WTC11 (cell line): ENCODE data around the gene SDR42E2. TPM values are rescaled to one million over a fixed set of nuclear protein-coding genes. Genes with fewer than 3 reads are reported as not detected.
A peak's percentile ranks its signal among the peaks of the same experiment; 100 is the strongest.

Experiments
- ATAC-seq: fragments of 200-7000 bp; cut with Tn5 transposase; 2 replicates; pipeline ENCODE4 v1.10.0; 2021; ENCODE audit warnings: mild to moderate bottlenecking, moderate library complexity
- CTCF ChIA-PET: fragments of 300-600 bp; sonication (Branson Sonifier 250); formaldehyde crosslinking; loops from one replicate; lab custom pipeline; 2021; ENCODE audit warnings: antibody characterized with exemption; lab: Charles Lee
- POLR2A ChIA-PET: fragments of 350-600 bp; sonication (Branson Sonifier 250); formaldehyde crosslinking; loops from one replicate; lab custom pipeline; 2021; ENCODE audit warnings: antibody characterized with exemption; lab: Charles Lee
- DNase-seq: peaks from one replicate; pipeline ENCODE4 v3.0.0; 2021; ENCODE audit warnings: low spot score
- H3K27ac Mint-ChIP-seq: 2 replicates; pipeline ENCODE4 v1.8.0; 2021; ENCODE audit warnings: mixed read lengths
- H3K27me3 Mint-ChIP-seq: 2 replicates; pipeline ENCODE4 v1.8.0; 2021; ENCODE audit warnings: low read depth, mild to moderate bottlenecking, moderate library complexity, mixed read lengths
- H3K36me3 Mint-ChIP-seq: 2 replicates; pipeline ENCODE4 v1.8.0; 2021; ENCODE audit warnings: mixed read lengths
- H3K4me1 Mint-ChIP-seq: 2 replicates; pipeline ENCODE4 v1.8.0; 2022; ENCODE audit warnings: mixed read lengths
- H3K4me3 Mint-ChIP-seq: 2 replicates; pipeline ENCODE4 v1.8.0; 2021; ENCODE audit warnings: mild to moderate bottlenecking, moderate library complexity, mixed read lengths
- H3K9me3 Mint-ChIP-seq: 2 replicates; pipeline ENCODE4 v1.8.0; 2021; ENCODE audit warnings: mixed read lengths
- FOXJ3 ChIP-seq: sonication (generic); formaldehyde crosslinking; IDR thresholded peaks from 2 replicates; pipeline ENCODE4 v1.9.0; 2021; ENCODE audit warnings: missing genetic modification reagents, mild to moderate bottlenecking, borderline replicate concordance
- HMGA2 ChIP-seq: fragments of 250-450 bp; sonication (Bioruptor Pico); IDR thresholded peaks from 2 replicates; pipeline ENCODE4 v1.4.0; 2021; ENCODE audit warnings: mild to moderate bottlenecking, moderate library complexity
- MXD4 ChIP-seq: fragments of 250-450 bp; sonication (Bioruptor Pico); IDR thresholded peaks from 2 replicates; pipeline ENCODE4 v1.8.0; 2021; ENCODE audit warnings: mild to moderate bottlenecking, moderate library complexity, borderline replicate concordance
- NR1H2 ChIP-seq: sonication (generic); formaldehyde crosslinking; IDR thresholded peaks from 2 replicates; pipeline ENCODE4 v1.9.0; 2021; ENCODE audit warnings: mild to moderate bottlenecking, moderate library complexity, missing genetic modification reagents
- NR3C1 ChIP-seq: sonication (generic); formaldehyde crosslinking; conservative IDR thresholded peaks from 2 replicates; pipeline ENCODE4 v1.8.1; 2023; ENCODE audit warnings: low read depth, mild to moderate bottlenecking, missing genetic modification reagents
- ZNF121 ChIP-seq: sonication (generic); formaldehyde crosslinking; IDR thresholded peaks from 2 replicates; pipeline ENCODE4 v1.8.0; 2023; ENCODE audit warnings: missing genetic modification reagents
- total RNA-seq: library from RNA; stranded (reverse); gene quantifications from 3 replicates; pipeline ENCODE4 v1.2.3, GENCODE V29; 2021
- TF ChIP-seq, protein P1 (sequence below): fragments of 200-600 bp; IDR thresholded peaks from 2 replicates; pipeline ENCODE4 v1.8.0; 2022; ENCODE audit warnings: antibody characterized with exemption
- TF ChIP-seq, protein P2 (sequence below): sonication (generic); formaldehyde crosslinking; IDR thresholded peaks from 2 replicates; pipeline ENCODE4 v1.8.1; 2023; ENCODE audit warnings: mild to moderate bottlenecking, missing genetic modification reagents, moderate library complexity
- TF ChIP-seq, protein P3 (sequence below): sonication (generic); formaldehyde crosslinking; IDR thresholded peaks from 2 replicates; pipeline ENCODE4 v1.8.1; 2023; ENCODE audit warnings: mild to moderate bottlenecking, missing genetic modification reagents, borderline replicate concordance

Gene SDR42E2
- total RNA-seq, 1 experiment from 2014 or later: 0.13 TPM

DNA sequence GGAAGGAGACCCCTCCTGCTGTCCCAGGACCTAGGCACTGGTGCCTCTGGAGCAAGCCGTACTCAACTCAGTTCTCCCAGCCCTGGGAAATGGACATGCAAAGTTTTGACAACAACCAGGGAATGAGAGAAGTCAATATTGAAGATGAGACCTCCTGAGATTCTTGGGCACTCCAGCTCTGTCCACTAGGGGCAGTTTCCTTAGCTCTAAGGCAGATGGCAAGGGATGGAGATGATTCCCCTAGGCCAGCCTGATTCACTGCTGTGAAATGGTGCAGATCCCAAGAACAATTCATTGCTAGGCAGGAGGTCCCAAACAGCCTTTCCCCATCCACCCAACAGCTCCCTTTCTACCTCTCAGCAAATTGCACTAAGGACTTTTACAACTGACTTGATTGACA is 20.5 kb upstream of the SDR42E2 start:
- POLR2A ChIA-PET: no interaction called here
- TF ChIP-seq HMGA2 (CRISPR knock-in tag): no peak
- no peak for TF ChIP-seq NR3C1
- TF ChIP-seq FOXJ3: no peak
- TF ChIP-seq NR1H2 (CRISPR knock-in tag): no peak
- TF ChIP-seq, protein P1, sequence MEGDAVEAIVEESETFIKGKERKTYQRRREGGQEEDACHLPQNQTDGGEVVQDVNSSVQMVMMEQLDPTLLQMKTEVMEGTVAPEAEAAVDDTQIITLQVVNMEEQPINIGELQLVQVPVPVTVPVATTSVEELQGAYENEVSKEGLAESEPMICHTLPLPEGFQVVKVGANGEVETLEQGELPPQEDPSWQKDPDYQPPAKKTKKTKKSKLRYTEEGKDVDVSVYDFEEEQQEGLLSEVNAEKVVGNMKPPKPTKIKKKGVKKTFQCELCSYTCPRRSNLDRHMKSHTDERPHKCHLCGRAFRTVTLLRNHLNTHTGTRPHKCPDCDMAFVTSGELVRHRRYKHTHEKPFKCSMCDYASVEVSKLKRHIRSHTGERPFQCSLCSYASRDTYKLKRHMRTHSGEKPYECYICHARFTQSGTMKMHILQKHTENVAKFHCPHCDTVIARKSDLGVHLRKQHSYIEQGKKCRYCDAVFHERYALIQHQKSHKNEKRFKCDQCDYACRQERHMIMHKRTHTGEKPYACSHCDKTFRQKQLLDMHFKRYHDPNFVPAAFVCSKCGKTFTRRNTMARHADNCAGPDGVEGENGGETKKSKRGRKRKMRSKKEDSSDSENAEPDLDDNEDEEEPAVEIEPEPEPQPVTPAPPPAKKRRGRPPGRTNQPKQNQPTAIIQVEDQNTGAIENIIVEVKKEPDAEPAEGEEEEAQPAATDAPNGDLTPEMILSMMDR: peak; percentile 58
- H3K4me3 Mint-ChIP-seq: no peak overlapping the region
- H3K36me3 Mint-ChIP-seq: no peaks in the 10 kb centered on the region
- no peak overlapping the region for H3K27ac Mint-ChIP-seq
- no peaks in the 10 kb centered on the region for H3K9me3 Mint-ChIP-seq
- DNase-seq (peak; percentile 55), ATAC-seq (peak; percentile 95)
- CTCF ChIA-PET: interaction anchor here (0.8 to 3.9 kb wide), 38 partner anchors 8 to 211 kb away, joined by 3 to 31 read pairs (median 5); partner anchors contain the start of genes MOSMO, PDZD9, SDR42E2 and VWA3A
- H3K4me1 Mint-ChIP-seq: peaks cover 10% of the 10 kb centered on the region; the same call in 1 of the 2 replicates
- H3K27me3 Mint-ChIP-seq: no peaks in the 10 kb centered on the region

DNA sequence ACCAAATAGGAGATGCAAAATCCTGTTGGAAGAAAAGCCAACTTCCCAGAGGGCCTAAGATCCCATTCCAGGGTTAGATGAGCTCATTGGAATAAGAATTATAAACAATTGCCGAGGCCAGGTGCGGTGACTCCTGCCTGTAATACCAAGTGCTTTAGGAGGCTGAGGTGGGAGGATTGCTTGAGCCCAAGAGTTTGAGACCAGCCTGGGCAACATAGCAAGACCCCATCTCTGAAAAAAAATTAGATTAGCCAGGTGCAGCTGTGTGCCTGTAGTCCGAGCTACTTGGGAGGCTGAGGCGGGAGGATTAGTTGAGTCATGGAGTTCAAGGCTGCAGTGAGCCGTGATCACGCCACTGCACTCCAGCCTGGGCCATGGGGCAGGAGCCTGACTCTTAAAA is 17.8 kb upstream of the SDR42E2 start:
- H3K36me3 Mint-ChIP-seq: no peaks in the 10 kb centered on the region
- H3K27ac Mint-ChIP-seq: no peak overlapping the region
- H3K4me3 Mint-ChIP-seq: no peak overlapping the region
- H3K9me3 Mint-ChIP-seq: no peaks in the 10 kb centered on the region
- ChIA-PET POLR2A (no interaction called here), CTCF (no interaction called here)
- no peak for ATAC-seq
- DNase-seq: no peak
- H3K4me1 Mint-ChIP-seq: peaks cover 4% of the 10 kb centered on the region; the same call in 1 of the 2 replicates
- TF ChIP-seq, protein P2, sequence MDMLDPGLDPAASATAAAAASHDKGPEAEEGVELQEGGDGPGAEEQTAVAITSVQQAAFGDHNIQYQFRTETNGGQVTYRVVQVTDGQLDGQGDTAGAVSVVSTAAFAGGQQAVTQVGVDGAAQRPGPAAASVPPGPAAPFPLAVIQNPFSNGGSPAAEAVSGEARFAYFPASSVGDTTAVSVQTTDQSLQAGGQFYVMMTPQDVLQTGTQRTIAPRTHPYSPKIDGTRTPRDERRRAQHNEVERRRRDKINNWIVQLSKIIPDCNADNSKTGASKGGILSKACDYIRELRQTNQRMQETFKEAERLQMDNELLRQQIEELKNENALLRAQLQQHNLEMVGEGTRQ (CRISPR knock-in tag): no peak
- TF ChIP-seq ZNF121 (CRISPR knock-in tag): 0 out of 2 replicates have a peak, but pooled peaks have one; percentile 4
- H3K27me3 Mint-ChIP-seq: no peaks in the 10 kb centered on the region

DNA sequence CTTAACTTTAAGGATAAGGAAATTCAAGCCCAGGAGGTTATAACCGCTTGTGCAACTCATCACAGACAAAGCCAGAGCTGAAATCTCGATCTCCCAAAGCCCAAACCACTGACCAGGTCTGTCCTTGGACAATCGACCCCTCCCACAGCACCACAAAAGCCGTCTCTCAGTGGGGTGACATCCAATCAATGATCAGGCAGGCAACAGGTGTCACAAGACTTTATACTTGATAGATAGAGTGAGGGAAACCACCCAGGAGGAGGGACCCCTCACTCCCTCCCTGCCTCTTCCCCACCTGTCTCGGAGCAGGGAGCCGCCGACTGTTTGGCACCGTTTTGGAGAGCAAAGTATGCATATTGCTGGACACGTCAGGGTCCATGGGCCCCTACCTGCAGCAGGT is 14.5 kb upstream of the SDR42E2 start:
- Mint-ChIP-seq H3K4me3 (no peak overlapping the region), H3K9me3 (no peaks in the 10 kb centered on the region)
- POLR2A ChIA-PET: no interaction called here

More for the DNA sequence above, 14.5 kb upstream of the SDR42E2 start:
- Mint-ChIP-seq H3K36me3 (no peaks in the 10 kb centered on the region), H3K27ac (no peak overlapping the region), H3K27me3 (no peaks in the 10 kb centered on the region), H3K4me1 (no peaks in the 10 kb centered on the region)
- ATAC-seq (no peak), DNase-seq (no peak)
- CTCF ChIA-PET: interaction anchor here (0.6 to 2.6 kb wide), 3 partner anchors 49 to 70 kb away, joined by 3 to 15 read pairs (median 8); partner anchors contain the start of gene EEF2K
- TF ChIP-seq, protein P3, sequence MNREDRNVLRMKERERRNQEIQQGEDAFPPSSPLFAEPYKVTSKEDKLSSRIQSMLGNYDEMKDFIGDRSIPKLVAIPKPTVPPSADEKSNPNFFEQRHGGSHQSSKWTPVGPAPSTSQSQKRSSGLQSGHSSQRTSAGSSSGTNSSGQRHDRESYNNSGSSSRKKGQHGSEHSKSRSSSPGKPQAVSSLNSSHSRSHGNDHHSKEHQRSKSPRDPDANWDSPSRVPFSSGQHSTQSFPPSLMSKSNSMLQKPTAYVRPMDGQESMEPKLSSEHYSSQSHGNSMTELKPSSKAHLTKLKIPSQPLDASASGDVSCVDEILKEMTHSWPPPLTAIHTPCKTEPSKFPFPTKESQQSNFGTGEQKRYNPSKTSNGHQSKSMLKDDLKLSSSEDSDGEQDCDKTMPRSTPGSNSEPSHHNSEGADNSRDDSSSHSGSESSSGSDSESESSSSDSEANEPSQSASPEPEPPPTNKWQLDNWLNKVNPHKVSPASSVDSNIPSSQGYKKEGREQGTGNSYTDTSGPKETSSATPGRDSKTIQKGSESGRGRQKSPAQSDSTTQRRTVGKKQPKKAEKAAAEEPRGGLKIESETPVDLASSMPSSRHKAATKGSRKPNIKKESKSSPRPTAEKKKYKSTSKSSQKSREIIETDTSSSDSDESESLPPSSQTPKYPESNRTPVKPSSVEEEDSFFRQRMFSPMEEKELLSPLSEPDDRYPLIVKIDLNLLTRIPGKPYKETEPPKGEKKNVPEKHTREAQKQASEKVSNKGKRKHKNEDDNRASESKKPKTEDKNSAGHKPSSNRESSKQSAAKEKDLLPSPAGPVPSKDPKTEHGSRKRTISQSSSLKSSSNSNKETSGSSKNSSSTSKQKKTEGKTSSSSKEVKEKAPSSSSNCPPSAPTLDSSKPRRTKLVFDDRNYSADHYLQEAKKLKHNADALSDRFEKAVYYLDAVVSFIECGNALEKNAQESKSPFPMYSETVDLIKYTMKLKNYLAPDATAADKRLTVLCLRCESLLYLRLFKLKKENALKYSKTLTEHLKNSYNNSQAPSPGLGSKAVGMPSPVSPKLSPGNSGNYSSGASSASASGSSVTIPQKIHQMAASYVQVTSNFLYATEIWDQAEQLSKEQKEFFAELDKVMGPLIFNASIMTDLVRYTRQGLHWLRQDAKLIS (CRISPR knock-in tag): no peak
- TF ChIP-seq FOXJ3 (no peak), MXD4 (CRISPR knock-in tag) (no peak)
- TF ChIP-seq, protein P2 (CRISPR knock-in tag): no peak
